ENCODE results near the gene SCFD2. TPM values are rescaled to one million over a fixed set of nuclear protein-coding genes. Genes with fewer than 3 reads are reported as not detected.

Gene SCFD2
- total RNA-seq, 1 experiment from 2014 or later: 12.4 TPM

GRCh38 chr4:53281438-53281837, 84.4 kb downstream of the SCFD2 start:
- no peaks in the 10 kb centered on the region for H3K9me3 Mint-ChIP-seq
- no peak overlapping the region for H3K27ac Mint-ChIP-seq
- H3K4me1 Mint-ChIP-seq: 0 out of 2 replicates have a peak, but pooled peaks cover 2% of the 10 kb centered on the region
- no peak for DNase-seq (ENCODE audit: low spot score)
- H3K36me3 Mint-ChIP-seq: no peaks in the 10 kb centered on the region
- CTCF ChIA-PET: no interaction called here
- TF ChIP-seq, protein P1, sequence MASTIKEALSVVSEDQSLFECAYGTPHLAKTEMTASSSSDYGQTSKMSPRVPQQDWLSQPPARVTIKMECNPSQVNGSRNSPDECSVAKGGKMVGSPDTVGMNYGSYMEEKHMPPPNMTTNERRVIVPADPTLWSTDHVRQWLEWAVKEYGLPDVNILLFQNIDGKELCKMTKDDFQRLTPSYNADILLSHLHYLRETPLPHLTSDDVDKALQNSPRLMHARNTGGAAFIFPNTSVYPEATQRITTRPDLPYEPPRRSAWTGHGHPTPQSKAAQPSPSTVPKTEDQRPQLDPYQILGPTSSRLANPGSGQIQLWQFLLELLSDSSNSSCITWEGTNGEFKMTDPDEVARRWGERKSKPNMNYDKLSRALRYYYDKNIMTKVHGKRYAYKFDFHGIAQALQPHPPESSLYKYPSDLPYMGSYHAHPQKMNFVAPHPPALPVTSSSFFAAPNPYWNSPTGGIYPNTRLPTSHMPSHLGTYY (CRISPR knock-in tag; IDR thresholded peaks at IDR 0.05): no peak
- TF ChIP-seq CDX4 (CRISPR knock-in tag; IDR thresholded peaks at IDR 0.05; ENCODE audit: borderline replicate concordance) (no peak), ZNF263 (CRISPR knock-in tag; IDR thresholded peaks at IDR 0.05; ENCODE audit: low read depth) (no peak), CBFB (CRISPR knock-in tag; IDR thresholded peaks at IDR 0.05; ENCODE audit: low read depth) (no peak), AR (CRISPR knock-in tag; IDR thresholded peaks at IDR 0.05) (no peak), ZNF317 (CRISPR knock-in tag; IDR thresholded peaks at IDR 0.05; ENCODE audit: borderline replicate concordance, low read depth) (no peak), NR1H2 (CRISPR knock-in tag; IDR thresholded peaks at IDR 0.05) (no peak), FOXJ3 (CRISPR knock-in tag; IDR thresholded peaks at IDR 0.05; ENCODE audit: borderline replicate concordance) (no peak), ZNF121 (CRISPR knock-in tag; IDR thresholded peaks at IDR 0.05) (no peak), ARID4B (CRISPR knock-in tag; IDR thresholded peaks at IDR 0.05; ENCODE audit: borderline replicate concordance) (no peak), PRRX2 (CRISPR knock-in tag; IDR thresholded peaks at IDR 0.05) (no peak)
- H3K27me3 Mint-ChIP-seq (ENCODE audit: low read depth): no peaks in the 10 kb centered on the region
- POLR2A ChIA-PET: no interaction called here
- H3K4me3 Mint-ChIP-seq: no peak overlapping the region
- ATAC-seq: no peak

DNA sequence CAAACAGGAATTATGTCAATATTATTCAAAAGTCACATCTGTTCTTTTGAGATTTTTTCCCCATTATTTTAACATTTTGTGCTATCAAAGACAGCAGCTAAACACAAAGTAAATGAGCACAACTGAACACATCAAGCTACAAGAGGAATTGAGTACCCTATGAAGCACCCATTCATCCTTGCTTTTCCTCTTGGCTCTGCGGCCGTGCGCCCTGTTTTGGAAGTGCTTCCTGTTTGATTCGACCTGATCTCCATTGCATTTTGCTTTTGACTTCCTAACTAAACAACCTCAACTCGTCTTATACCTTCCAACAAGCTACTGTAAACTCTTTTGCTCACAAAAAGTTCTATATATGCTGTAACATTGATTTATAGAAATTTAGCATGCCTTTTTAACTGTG, 85.0 kb downstream of the SCFD2 start:
- DNase-seq (ENCODE audit: low spot score): no peak
- H3K27me3 Mint-ChIP-seq (ENCODE audit: low read depth): no peaks in the 10 kb centered on the region
- H3K4me1 Mint-ChIP-seq: 0 out of 2 replicates have a peak, but pooled peaks cover 2% of the 10 kb centered on the region
- H3K9me3 Mint-ChIP-seq: no peaks in the 10 kb centered on the region
- H3K36me3 Mint-ChIP-seq: no peaks in the 10 kb centered on the region
- POLR2A ChIA-PET: no interaction called here
- CTCF ChIA-PET: no interaction called here
- no peak for ATAC-seq
- no peak overlapping the region for H3K4me3 Mint-ChIP-seq
- no peak overlapping the region for H3K27ac Mint-ChIP-seq
- TF ChIP-seq, protein P1 (CRISPR knock-in tag; IDR thresholded peaks at IDR 0.05): no peak
- TF ChIP-seq ZNF281 (CRISPR knock-in tag; IDR thresholded peaks at IDR 0.05) (no peak), ZNF138 (CRISPR knock-in tag; conservative IDR thresholded peaks at IDR 0.05) (no peak), ZNF532 (CRISPR knock-in tag; IDR thresholded peaks at IDR 0.05; ENCODE audit: borderline replicate concordance) (no peak), TEAD4 (CRISPR knock-in tag; IDR thresholded peaks at IDR 0.05) (no peak)

Measured in WTC11 (cell line).